HepG2 (cell line): ENCODE data around the gene SH3D21. TPM values are rescaled to one million over a fixed set of nuclear protein-coding genes. Genes with fewer than 3 reads are reported as not detected.
A peak's percentile ranks its signal among the peaks of the same experiment; 100 is the strongest.

Source experiments
- CBFB ChIP-seq: sonication (generic); formaldehyde crosslinking; IDR thresholded peaks from 2 replicates; pipeline ENCODE4 v1.4.0; 2020; ENCODE audit warnings: missing genetic modification reagents
- CENPT ChIP-seq: sonication (generic); formaldehyde crosslinking; IDR thresholded peaks from 2 replicates; pipeline ENCODE4 v1.8.0; 2022; ENCODE audit warnings: low read depth, mild to moderate bottlenecking, moderate library complexity, missing genetic modification reagents
- CHD2 ChIP-seq: IDR thresholded peaks from 2 replicates; pipeline ENCODE4 v1.6.1; 2011; ENCODE audit warnings: low read depth, low read length, improper control_type of control experiment
- SOX13 ChIP-seq, 3 experiments: fragments of 450-650 bp in 1 of 3; sonication (generic) in 1 of 3; formaldehyde crosslinking in 1 of 3; IDR thresholded peaks in 2 of 3; conservative IDR thresholded peaks in 1 of 3; 2 replicates each; pipeline versions ENCODE4 v1.5.0 to v1.6.1; 2016 to 2020; ENCODE audit warnings: antibody characterized with exemption in 1 of 3, mild to moderate bottlenecking in 1 of 3, missing compliant biosample characterization in 1 of 3, missing genetic modification reagents in 1 of 3, moderate library complexity in 1 of 3
- ZBTB3 ChIP-seq: sonication (generic); formaldehyde crosslinking; IDR thresholded peaks from 2 replicates; pipeline ENCODE4 v1.4.0; 2020; ENCODE audit warnings: low read depth, mild to moderate bottlenecking, moderate library complexity, missing genetic modification reagents, borderline replicate concordance
- ZNF282 ChIP-seq: fragments of 450-650 bp; IDR thresholded peaks from 2 replicates; pipeline ENCODE4 v1.6.1; 2018; ENCODE audit not compliant: partially characterized antibody
- polyA plus RNA-seq, 8 experiments: library from polyadenylated mRNA; depleted of rRNA in 3 of 8; stranded (reverse) in 7 of 8; unstranded in 1 of 8; fragments of >200 nt; fragmentation: Illumina TruSeq in 4 of 8; extraction: Trizol in 4 of 8; gene quantifications; 2 replicates each; pipeline versions ENCODE4 v1.2.1 to v1.2.3, GENCODE V29; 2011 to 2016; ENCODE audit warnings: low read depth in 4 of 8, missing spikeins in 1 of 8, mixed read lengths in 1 of 8; ENCODE audit not compliant: insufficient read depth in 1 of 8
- total RNA-seq, 5 experiments: library from RNA; depleted of rRNA; stranded (reverse); fragments of >200 nt; fragmentation: Illumina TruSeq; extraction: Trizol; gene quantifications; 2 replicates each; pipeline ENCODE4 v1.2.3, GENCODE V29; 2016; ENCODE audit warnings: low read depth in 1 of 5
- TF ChIP-seq, protein P1 (sequence below): sonication (generic); formaldehyde crosslinking; IDR thresholded peaks from 2 replicates; pipeline ENCODE4 v1.4.0; 2020; ENCODE audit warnings: missing genetic modification reagents
- TF ChIP-seq, protein P2 (sequence below): IDR thresholded peaks from 2 replicates; pipeline ENCODE4 v1.6.1; 2018; ENCODE audit warnings: missing genetic modification reagents
- TF ChIP-seq, protein P3 (sequence below): sonication (generic); formaldehyde crosslinking; IDR thresholded peaks from 2 replicates; pipeline ENCODE4 v1.4.0; 2020; ENCODE audit warnings: mild to moderate bottlenecking, missing genetic modification reagents
- TF ChIP-seq, protein P4 (sequence below): sonication (generic); formaldehyde crosslinking; IDR thresholded peaks from 2 replicates; pipeline ENCODE4 v1.5.0; 2020; ENCODE audit warnings: mild to moderate bottlenecking, missing genetic modification reagents
- TF ChIP-seq, protein P5 (sequence below): sonication (generic); formaldehyde crosslinking; IDR thresholded peaks from 2 replicates; pipeline ENCODE4 v1.4.0; 2020; ENCODE audit warnings: mild to moderate bottlenecking, missing genetic modification reagents

The SH3D21 gene
- total and polyA plus RNA-seq, 2 of the 13 experiments (the other 11 are each of a cell fraction or from before 2014, with no cell fraction given), result 5.1 to 8.6 TPM

DNA sequence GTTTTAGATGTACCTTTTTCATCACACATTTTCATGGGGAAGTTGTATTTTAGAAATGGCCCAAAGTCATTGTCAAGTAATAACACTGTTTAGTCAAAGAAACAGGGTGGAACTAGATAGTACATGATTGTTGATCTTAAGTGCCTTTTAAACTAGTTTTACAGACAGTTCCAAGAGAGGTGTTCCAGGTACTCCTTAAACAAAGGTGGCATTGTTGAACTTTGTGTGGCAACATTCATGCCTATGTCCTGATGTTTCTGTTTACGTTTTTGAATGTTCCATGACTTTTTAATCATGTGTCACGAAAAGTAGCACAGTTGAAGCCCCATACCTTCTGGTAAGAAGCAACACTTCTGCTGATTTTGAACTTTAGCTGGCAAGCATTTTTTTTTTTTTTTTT, 9.1 kb upstream of the SH3D21 start (continued):
- TF ChIP-seq, protein P1, sequence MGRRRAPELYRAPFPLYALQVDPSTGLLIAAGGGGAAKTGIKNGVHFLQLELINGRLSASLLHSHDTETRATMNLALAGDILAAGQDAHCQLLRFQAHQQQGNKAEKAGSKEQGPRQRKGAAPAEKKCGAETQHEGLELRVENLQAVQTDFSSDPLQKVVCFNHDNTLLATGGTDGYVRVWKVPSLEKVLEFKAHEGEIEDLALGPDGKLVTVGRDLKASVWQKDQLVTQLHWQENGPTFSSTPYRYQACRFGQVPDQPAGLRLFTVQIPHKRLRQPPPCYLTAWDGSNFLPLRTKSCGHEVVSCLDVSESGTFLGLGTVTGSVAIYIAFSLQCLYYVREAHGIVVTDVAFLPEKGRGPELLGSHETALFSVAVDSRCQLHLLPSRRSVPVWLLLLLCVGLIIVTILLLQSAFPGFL (CRISPR knock-in tag), result no peak
- TF ChIP-seq, protein P2, sequence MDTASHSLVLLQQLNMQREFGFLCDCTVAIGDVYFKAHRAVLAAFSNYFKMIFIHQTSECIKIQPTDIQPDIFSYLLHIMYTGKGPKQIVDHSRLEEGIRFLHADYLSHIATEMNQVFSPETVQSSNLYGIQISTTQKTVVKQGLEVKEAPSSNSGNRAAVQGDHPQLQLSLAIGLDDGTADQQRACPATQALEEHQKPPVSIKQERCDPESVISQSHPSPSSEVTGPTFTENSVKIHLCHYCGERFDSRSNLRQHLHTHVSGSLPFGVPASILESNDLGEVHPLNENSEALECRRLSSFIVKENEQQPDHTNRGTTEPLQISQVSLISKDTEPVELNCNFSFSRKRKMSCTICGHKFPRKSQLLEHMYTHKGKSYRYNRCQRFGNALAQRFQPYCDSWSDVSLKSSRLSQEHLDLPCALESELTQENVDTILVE (CRISPR knock-in tag), result no peak
- TF ChIP-seq CENPT (no peak), CHD2 (no peak), ZBTB3 (CRISPR knock-in tag) (no peak), ZNF282 (no peak), SOX13 (IDR thresholded peaks at IDR 0.05) (no peak), SOX13 (CRISPR knock-in tag; conservative IDR thresholded peaks at IDR 0.05 in 1 of 2, IDR thresholded peaks at IDR 0.05 in 1 of 2) (peak in 1 of 2 experiments; percentile 46; a peak in 1 of 4 replicates), CBFB (CRISPR knock-in tag) (no peak)
- TF ChIP-seq, protein P3, sequence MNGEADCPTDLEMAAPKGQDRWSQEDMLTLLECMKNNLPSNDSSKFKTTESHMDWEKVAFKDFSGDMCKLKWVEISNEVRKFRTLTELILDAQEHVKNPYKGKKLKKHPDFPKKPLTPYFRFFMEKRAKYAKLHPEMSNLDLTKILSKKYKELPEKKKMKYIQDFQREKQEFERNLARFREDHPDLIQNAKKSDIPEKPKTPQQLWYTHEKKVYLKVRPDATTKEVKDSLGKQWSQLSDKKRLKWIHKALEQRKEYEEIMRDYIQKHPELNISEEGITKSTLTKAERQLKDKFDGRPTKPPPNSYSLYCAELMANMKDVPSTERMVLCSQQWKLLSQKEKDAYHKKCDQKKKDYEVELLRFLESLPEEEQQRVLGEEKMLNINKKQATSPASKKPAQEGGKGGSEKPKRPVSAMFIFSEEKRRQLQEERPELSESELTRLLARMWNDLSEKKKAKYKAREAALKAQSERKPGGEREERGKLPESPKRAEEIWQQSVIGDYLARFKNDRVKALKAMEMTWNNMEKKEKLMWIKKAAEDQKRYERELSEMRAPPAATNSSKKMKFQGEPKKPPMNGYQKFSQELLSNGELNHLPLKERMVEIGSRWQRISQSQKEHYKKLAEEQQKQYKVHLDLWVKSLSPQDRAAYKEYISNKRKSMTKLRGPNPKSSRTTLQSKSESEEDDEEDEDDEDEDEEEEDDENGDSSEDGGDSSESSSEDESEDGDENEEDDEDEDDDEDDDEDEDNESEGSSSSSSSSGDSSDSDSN (CRISPR knock-in tag), result no peak
- TF ChIP-seq, protein P4, sequence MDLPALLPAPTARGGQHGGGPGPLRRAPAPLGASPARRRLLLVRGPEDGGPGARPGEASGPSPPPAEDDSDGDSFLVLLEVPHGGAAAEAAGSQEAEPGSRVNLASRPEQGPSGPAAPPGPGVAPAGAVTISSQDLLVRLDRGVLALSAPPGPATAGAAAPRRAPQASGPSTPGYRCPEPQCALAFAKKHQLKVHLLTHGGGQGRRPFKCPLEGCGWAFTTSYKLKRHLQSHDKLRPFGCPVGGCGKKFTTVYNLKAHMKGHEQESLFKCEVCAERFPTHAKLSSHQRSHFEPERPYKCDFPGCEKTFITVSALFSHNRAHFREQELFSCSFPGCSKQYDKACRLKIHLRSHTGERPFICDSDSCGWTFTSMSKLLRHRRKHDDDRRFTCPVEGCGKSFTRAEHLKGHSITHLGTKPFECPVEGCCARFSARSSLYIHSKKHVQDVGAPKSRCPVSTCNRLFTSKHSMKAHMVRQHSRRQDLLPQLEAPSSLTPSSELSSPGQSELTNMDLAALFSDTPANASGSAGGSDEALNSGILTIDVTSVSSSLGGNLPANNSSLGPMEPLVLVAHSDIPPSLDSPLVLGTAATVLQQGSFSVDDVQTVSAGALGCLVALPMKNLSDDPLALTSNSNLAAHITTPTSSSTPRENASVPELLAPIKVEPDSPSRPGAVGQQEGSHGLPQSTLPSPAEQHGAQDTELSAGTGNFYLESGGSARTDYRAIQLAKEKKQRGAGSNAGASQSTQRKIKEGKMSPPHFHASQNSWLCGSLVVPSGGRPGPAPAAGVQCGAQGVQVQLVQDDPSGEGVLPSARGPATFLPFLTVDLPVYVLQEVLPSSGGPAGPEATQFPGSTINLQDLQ (CRISPR knock-in tag), result no peak
- TF ChIP-seq, protein P5, sequence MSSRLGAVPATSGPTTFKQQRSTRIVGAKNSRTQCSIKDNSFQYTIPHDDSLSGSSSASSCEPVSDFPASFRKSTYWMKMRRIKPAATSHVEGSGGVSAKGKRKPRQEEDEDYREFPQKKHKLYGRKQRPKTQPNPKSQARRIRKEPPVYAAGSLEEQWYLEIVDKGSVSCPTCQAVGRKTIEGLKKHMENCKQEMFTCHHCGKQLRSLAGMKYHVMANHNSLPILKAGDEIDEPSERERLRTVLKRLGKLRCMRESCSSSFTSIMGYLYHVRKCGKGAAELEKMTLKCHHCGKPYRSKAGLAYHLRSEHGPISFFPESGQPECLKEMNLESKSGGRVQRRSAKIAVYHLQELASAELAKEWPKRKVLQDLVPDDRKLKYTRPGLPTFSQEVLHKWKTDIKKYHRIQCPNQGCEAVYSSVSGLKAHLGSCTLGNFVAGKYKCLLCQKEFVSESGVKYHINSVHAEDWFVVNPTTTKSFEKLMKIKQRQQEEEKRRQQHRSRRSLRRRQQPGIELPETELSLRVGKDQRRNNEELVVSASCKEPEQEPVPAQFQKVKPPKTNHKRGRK (CRISPR knock-in tag), result no peak
